Trophoblast cell (in vitro differentiated cells and primary cell): ENCODE data around the gene UVRAG.

Experiments used
- DNase-seq, 2 donors: peaks; one replicate each; pipeline ENCODE4 v3.0.0-alpha.2; 2016
- H2AFZ ChIP-seq: 2 replicates; pipeline ENCODE4 v1.6.1; 2013; ENCODE audit warnings: low read length, moderate library complexity, mild to moderate bottlenecking; ENCODE audit not compliant: insufficient read depth, poor library complexity
- H2AK5ac ChIP-seq: 2 replicates; pipeline ENCODE4 v1.6.1; 2013; ENCODE audit warnings: mild to moderate bottlenecking, low read length
- H2BK120ac ChIP-seq: 2 replicates; pipeline ENCODE4 v1.6.1; 2013; ENCODE audit warnings: low read length, mild to moderate bottlenecking, moderate library complexity; ENCODE audit not compliant: insufficient read depth, poor library complexity
- H2BK12ac ChIP-seq: 2 replicates; pipeline ENCODE4 v1.6.1; 2013; ENCODE audit warnings: mild to moderate bottlenecking, low read length, moderate library complexity
- H2BK5ac ChIP-seq: 2 replicates; pipeline ENCODE4 v1.6.1; 2013; ENCODE audit warnings: low read length, low read depth, moderate library complexity, mild to moderate bottlenecking; ENCODE audit not compliant: poor library complexity
- H3K14ac ChIP-seq: 2 replicates; pipeline ENCODE4 v1.6.1; 2013; ENCODE audit warnings: mild to moderate bottlenecking, low read length
- H3K18ac ChIP-seq: 2 replicates; pipeline ENCODE4 v1.6.1; 2013; ENCODE audit warnings: mild to moderate bottlenecking, low read length
- H3K23ac ChIP-seq: 2 replicates; pipeline ENCODE4 v1.6.1; 2013; ENCODE audit warnings: low read length
- H3K27ac ChIP-seq: 2 replicates; pipeline ENCODE4 v1.5.1; 2013; ENCODE audit warnings: low read depth, mild to moderate bottlenecking, inconsistent platforms, low read length, moderate library complexity
- H3K27me3 ChIP-seq: 2 replicates; pipeline ENCODE4 v1.6.1; 2013; ENCODE audit warnings: inconsistent platforms, mild to moderate bottlenecking, low read length, moderate library complexity; ENCODE audit not compliant: insufficient read depth
- H3K36me3 ChIP-seq, 2 experiments: 1 replicate in 1 of 2; 2 replicates in 1 of 2; pipeline ENCODE4 v1.6.1; 2013; ENCODE audit warnings: low read length in 2 of 2, mild to moderate bottlenecking in 2 of 2, moderate library complexity in 1 of 2; ENCODE audit not compliant: insufficient read depth in 2 of 2, control insufficient read depth in 1 of 2
- H3K4ac ChIP-seq: 2 replicates; pipeline ENCODE4 v1.6.1; 2013; ENCODE audit warnings: low read depth, mild to moderate bottlenecking, low read length, moderate library complexity
- H3K4me1 ChIP-seq, 2 experiments: 1 replicate in 1 of 2; 2 replicates in 1 of 2; pipeline ENCODE4 v1.6.1; 2013; ENCODE audit warnings: low read length in 2 of 2, mild to moderate bottlenecking in 2 of 2, moderate library complexity in 1 of 2; ENCODE audit not compliant: insufficient read depth in 2 of 2, control insufficient read depth in 1 of 2
- H3K4me2 ChIP-seq: 2 replicates; pipeline ENCODE4 v1.6.1; 2013; ENCODE audit warnings: inconsistent platforms, mild to moderate bottlenecking, low read length, moderate library complexity
- H3K4me3 ChIP-seq: 2 replicates; pipeline ENCODE4 v1.5.1; 2013; ENCODE audit warnings: mild to moderate bottlenecking, low read depth, low read length, inconsistent platforms
- H3K79me1 ChIP-seq: one replicate; pipeline ENCODE4 v1.6.1; 2013; ENCODE audit warnings: low read length
- H3K79me2 ChIP-seq: 2 replicates; pipeline ENCODE4 v1.6.1; 2013; ENCODE audit warnings: low read length, mild to moderate bottlenecking; ENCODE audit not compliant: control insufficient read depth, insufficient read depth, poor library complexity
- H3K9ac ChIP-seq: 2 replicates; pipeline ENCODE4 v1.6.1; 2013; ENCODE audit warnings: mild to moderate bottlenecking, low read length
- H3K9me3 ChIP-seq: 2 replicates; pipeline ENCODE4 v1.6.1; 2013; ENCODE audit warnings: low read depth, mild to moderate bottlenecking, control low read depth, inconsistent platforms, low read length; ENCODE audit not compliant: insufficient read depth
- H4K12ac ChIP-seq: 2 replicates; pipeline ENCODE4 v1.6.1; 2013; ENCODE audit warnings: low read depth, mild to moderate bottlenecking, low read length, moderate library complexity
- H4K8ac ChIP-seq: 2 replicates; pipeline ENCODE4 v1.6.1; 2013; ENCODE audit warnings: low read depth, mild to moderate bottlenecking, low read length, moderate library complexity
- H4K91ac ChIP-seq: one replicate; pipeline ENCODE4 v1.6.1; 2013; ENCODE audit warnings: low read depth, mild to moderate bottlenecking, low read length, moderate library complexity
- WGBS: extraction: QIAGEN DNeasy Blood & Tissue Kit; methylation state at CpG from one replicate; pipeline ENCODE4 v1.1.7; 2013; ENCODE audit warnings: missing lambda C conversion rate; ENCODE audit not compliant: insufficient read length, insufficient coverage; ENCODE audit errors: extremely low coverage; 5-methylcytosine and 5-hydroxymethylcytosine counted together

Gene UVRAG

GRCh38 chr11:75768112-75768908 lies 46.7 kb upstream of the UVRAG start, which contains the start of gene DGAT2:
TSS of gene DGAT2 (plus strand) at chr11:75768778. CDS start at chr11:75768992, 214 bp downstream.
- no peak within 1 kb of the TSS for H3K23ac ChIP-seq
- H3K27me3 ChIP-seq: peaks cover 24% of the 10 kb centered on the region
- peak within 1 kb of the TSS; percentile 79 for H3K4me2 ChIP-seq
- WGBS: no CpG with 5 or more reads among the region's 66 CpGs
- H2AK5ac ChIP-seq: no peak within 1 kb of the TSS
- H3K9ac ChIP-seq: peak within 1 kb of the TSS; percentile 72
- H3K18ac ChIP-seq: no peak within 1 kb of the TSS
- H3K4me3 ChIP-seq: peak within 1 kb of the TSS; percentile 27
- H4K91ac ChIP-seq: no peak within 1 kb of the TSS
- peak within 1 kb of the TSS; percentile 47 for H2AFZ ChIP-seq
- H3K79me1 ChIP-seq: peaks cover 2% of the 10 kb centered on the region
- H2BK120ac ChIP-seq: peak within 1 kb of the TSS; percentile 55
- no peak within 1 kb of the TSS for H3K27ac ChIP-seq
- no peak within 1 kb of the TSS for H3K14ac ChIP-seq
- H4K12ac ChIP-seq: no peak within 1 kb of the TSS
- no peak within 1 kb of the TSS for H3K4ac ChIP-seq
- H3K4me1 ChIP-seq: peaks cover 5 to 10% of the 10 kb centered on the region in 2 experiments
- no peak within 1 kb of the TSS for H4K8ac ChIP-seq
- H2BK12ac ChIP-seq: no peak within 1 kb of the TSS
- peak; percentile 47 to 66 for DNase-seq
- H3K9me3 ChIP-seq: peaks cover 13% of the 10 kb centered on the region
- no peaks in the 10 kb centered on the region for H3K36me3 ChIP-seq
- no peak within 1 kb of the TSS for H2BK5ac ChIP-seq
- no peaks in the 10 kb centered on the region for H3K79me2 ChIP-seq

- Histone ChIP-seq H3K4ac (no peak overlapping the region), H2BK120ac (no peak overlapping the region), H3K18ac (no peak overlapping the region), H2AK5ac (no peak overlapping the region), H3K79me1 (peaks cover 2% of the 10 kb centered on the region), H3K23ac (no peak overlapping the region), H2BK5ac (no peak overlapping the region), H3K4me2 (peak overlapping the region; percentile 79), H4K12ac (no peak overlapping the region), H3K4me3 (peak overlapping the region; percentile 27), H2AFZ (no peak overlapping the region), H3K27ac (no peak overlapping the region), H3K9ac (no peak overlapping the region), H3K27me3 (peaks cover 24% of the 10 kb centered on the region), H3K4me1 (peaks cover 5 to 10% of the 10 kb centered on the region in 2 experiments), H4K8ac (no peak overlapping the region), H3K79me2 (no peaks in the 10 kb centered on the region), H4K91ac (no peak overlapping the region), H3K14ac (no peak overlapping the region), H2BK12ac (no peak overlapping the region), H3K36me3 (no peaks in the 10 kb centered on the region), H3K9me3 (peaks cover 13% of the 10 kb centered on the region)
- no peak for DNase-seq
- no CpG with 5 or more reads among the region's 46 CpGs for WGBS
Observed at GRCh38 chr11:75768909-75769771, 45.9 kb upstream of the UVRAG start.

- WGBS: no CpG with 5 or more reads among the region's 5 CpGs
- H2AK5ac ChIP-seq: no peak overlapping the region
- H3K23ac ChIP-seq: no peak overlapping the region
- H3K4me2 ChIP-seq: no peak overlapping the region
- no peaks in the 10 kb centered on the region for H3K79me2 ChIP-seq
- no peak overlapping the region for H3K18ac ChIP-seq
- H3K36me3 ChIP-seq: no peaks in the 10 kb centered on the region
- H3K9ac ChIP-seq: no peak overlapping the region
- no peak overlapping the region for H2AFZ ChIP-seq
- no peak overlapping the region for H3K14ac ChIP-seq
- no peak overlapping the region for H4K8ac ChIP-seq
- no peak overlapping the region for H4K91ac ChIP-seq
- H2BK12ac ChIP-seq: no peak overlapping the region
- peaks cover 2% of the 10 kb centered on the region for H3K79me1 ChIP-seq
- H2BK5ac ChIP-seq: no peak overlapping the region
- no peak overlapping the region for H2BK120ac ChIP-seq
- H3K9me3 ChIP-seq: peaks cover 13% of the 10 kb centered on the region
- H4K12ac ChIP-seq: no peak overlapping the region
- H3K4me3 ChIP-seq: no peak overlapping the region
- no peak overlapping the region for H3K27ac ChIP-seq
- no peak for DNase-seq
- H3K4me1 ChIP-seq: peaks cover 5 to 10% of the 10 kb centered on the region in 2 experiments
- no peak overlapping the region for H3K4ac ChIP-seq
- H3K27me3 ChIP-seq: peaks cover 24% of the 10 kb centered on the region
Observed at GRCh38 chr11:75770102-75770501, 44.9 kb upstream of the UVRAG start.

GRCh38 chr11:75771646-75772410 lies 43.2 kb upstream of the UVRAG start:
- no CpG with 5 or more reads among the region's 6 CpGs for WGBS
- Histone ChIP-seq H2BK12ac (no peak overlapping the region), H3K36me3 (no peaks in the 10 kb centered on the region), H2BK120ac (no peak overlapping the region), H3K27ac (no peak overlapping the region), H3K79me2 (no peaks in the 10 kb centered on the region), H4K12ac (no peak overlapping the region), H3K79me1 (peaks cover 2% of the 10 kb centered on the region), H2BK5ac (no peak overlapping the region), H4K91ac (no peak overlapping the region), H3K4me2 (no peak overlapping the region), H2AK5ac (no peak overlapping the region), H3K4ac (no peak overlapping the region), H4K8ac (no peak overlapping the region), H3K4me1 (peaks cover 5 to 10% of the 10 kb centered on the region in 2 experiments), H3K9ac (no peak overlapping the region), H3K18ac (no peak overlapping the region), H3K4me3 (no peak overlapping the region), H3K23ac (no peak overlapping the region), H3K9me3 (peaks cover 12% of the 10 kb centered on the region), H3K27me3 (peaks cover 24% of the 10 kb centered on the region), H2AFZ (no peak overlapping the region), H3K14ac (no peak overlapping the region)
- DNase-seq: peak; percentile 35 to 46
